CD14-positive monocyte (primary cell): ENCODE results near the gene TTC16. TPM values are rescaled to one million over a fixed set of nuclear protein-coding genes. Genes with fewer than 3 reads are reported as not detected.

ENCODE experiments used
- DNase-seq, 3 donors: peaks; one replicate each; pipeline ENCODE4 v3.0.0-alpha.2; 2011 to 2022
- H2AFZ ChIP-seq: 2 replicates; pipeline ENCODE4 v1.6.0; 2012; ENCODE audit warnings: mild to moderate bottlenecking, low read depth, low read length, inconsistent platforms; ENCODE audit not compliant: insufficient read depth, poor library complexity, severe bottlenecking
- H3K27ac ChIP-seq, 2 donors: 1 replicate in 1 of 2; 2 replicates in 1 of 2; pipeline ENCODE4 v1.5.1; 2012 to 2013; ENCODE audit warnings: low read length in 2 of 2, control low read depth in 1 of 2, inconsistent platforms in 1 of 2, low read depth in 1 of 2, mild to moderate bottlenecking in 1 of 2
- H3K27me3 ChIP-seq, 2 donors: one replicate each; pipeline versions ENCODE4 v1.6.0 to v1.6.1; 2011 to 2013; ENCODE audit warnings: low read length in 2 of 2; ENCODE audit not compliant: control insufficient read depth in 2 of 2, insufficient read depth in 2 of 2
- H3K36me3 ChIP-seq, 2 donors: replicated peaks in 1 of 2; 1 replicate in 1 of 2; 2 replicates in 1 of 2; pipeline versions ENCODE4 v1.5.1 to v1.6.1; 2012 to 2013; ENCODE audit warnings: low read length in 2 of 2, control low read depth in 1 of 2, inconsistent platforms in 1 of 2, mild to moderate bottlenecking in 1 of 2; ENCODE audit not compliant: insufficient read depth in 2 of 2, control insufficient read depth in 1 of 2
- H3K4me1 ChIP-seq, 2 donors: 1 replicate in 1 of 2; 2 replicates in 1 of 2; pipeline versions ENCODE4 v1.5.1 to v1.6.1; 2012 to 2013; ENCODE audit warnings: low read length in 2 of 2, control low read depth in 1 of 2, inconsistent platforms in 1 of 2, mild to moderate bottlenecking in 1 of 2, moderate library complexity in 1 of 2; ENCODE audit not compliant: insufficient read depth in 2 of 2, control insufficient read depth in 1 of 2
- H3K4me2 ChIP-seq: replicated peaks from 2 replicates; pipeline ENCODE3; 2012; ENCODE audit warnings: low read length, moderate library complexity, mild to moderate bottlenecking; ENCODE audit not compliant: poor library complexity, severe bottlenecking; ENCODE audit errors: extremely low read depth
- H3K4me3 ChIP-seq, 3 experiments: fragments of 200-600 bp in 1 of 3; sonication (generic) in 1 of 3; replicated peaks in 1 of 3; 1 replicate in 2 of 3; 2 replicates in 1 of 3; pipeline ENCODE4 v1.5.1; 2011 to 2013; ENCODE audit warnings: low read length in 3 of 3, mild to moderate bottlenecking in 3 of 3, control low read depth in 2 of 3, low read depth in 2 of 3, inconsistent platforms in 1 of 3, moderate library complexity in 1 of 3
- H3K79me2 ChIP-seq: 2 replicates; pipeline ENCODE4 v1.6.0; 2012; ENCODE audit warnings: mild to moderate bottlenecking, control low read depth, inconsistent platforms, low read length, moderate library complexity; ENCODE audit not compliant: insufficient read depth
- H3K9ac ChIP-seq: 2 replicates; pipeline ENCODE4 v1.6.0; 2017; ENCODE audit warnings: low read length, mild to moderate bottlenecking; ENCODE audit not compliant: insufficient read depth, poor library complexity, severe bottlenecking
- H3K9me3 ChIP-seq, 2 donors: replicated peaks in 1 of 2; 1 replicate in 1 of 2; 2 replicates in 1 of 2; pipeline versions ENCODE4 v1.5.1 to v1.6.1; 2012 to 2013; ENCODE audit warnings: low read length in 2 of 2, control low read depth in 1 of 2; ENCODE audit not compliant: control insufficient read depth in 1 of 2, insufficient read depth in 1 of 2
- H4K20me1 ChIP-seq: 2 replicates; pipeline ENCODE4 v1.6.0; 2012; ENCODE audit warnings: mild to moderate bottlenecking, low read length, control low read depth, moderate library complexity; ENCODE audit not compliant: insufficient read depth
- H3K27ac Mint-ChIP-seq, 7 donors: one replicate each; pipeline ENCODE4 v1.8.0; 2020; ENCODE audit warnings: mild to moderate bottlenecking in 7 of 7, mixed read lengths in 7 of 7, moderate library complexity in 6 of 7, inconsistent platforms in 2 of 7
- H3K27me3 Mint-ChIP-seq, 3 donors: one replicate each; pipeline ENCODE4 v1.8.0; 2021 to 2022; ENCODE audit warnings: low read depth in 3 of 3, mild to moderate bottlenecking in 3 of 3, mixed read lengths in 3 of 3, moderate library complexity in 3 of 3, inconsistent platforms in 1 of 3
- H3K36me3 Mint-ChIP-seq, 2 donors: one replicate each; pipeline ENCODE4 v1.8.0; 2020; ENCODE audit warnings: mixed read lengths in 2 of 2, inconsistent platforms in 1 of 2, mild to moderate bottlenecking in 1 of 2
- H3K4me1 Mint-ChIP-seq: one replicate; pipeline ENCODE4 v1.8.0; 2020; ENCODE audit warnings: mild to moderate bottlenecking, mixed read lengths
- H3K4me3 Mint-ChIP-seq, 2 donors: one replicate each; pipeline ENCODE4 v1.8.0; 2020; ENCODE audit warnings: mild to moderate bottlenecking in 2 of 2, mixed read lengths in 2 of 2, moderate library complexity in 1 of 2
- H3K9me3 Mint-ChIP-seq, 7 donors: one replicate each; pipeline ENCODE4 v1.8.0; 2020 to 2022; ENCODE audit warnings: mixed read lengths in 7 of 7, mild to moderate bottlenecking in 6 of 7, moderate library complexity in 6 of 7, inconsistent platforms in 2 of 7
- CTCF ChIP-seq: fragments of 200-600 bp; IDR thresholded peaks from one replicate; pipeline ENCODE4 v1.8.0; 2022; ENCODE audit warnings: antibody characterized with exemption, mild to moderate bottlenecking
- WGBS: methylation state at CpG from one replicate; pipeline ENCODE4 v1.1.5; 2013; ENCODE audit warnings: missing lambda C conversion rate; ENCODE audit not compliant: insufficient coverage; 5-methylcytosine and 5-hydroxymethylcytosine counted together
- intact Hi-C, 2 donors: fragments of 100-400 bp; cut with micrococcal nuclease; formaldehyde crosslinking; loops; one replicate each; pipeline versions ENCODE4 v1.15.0 to v1.15.1; 2023
- polyA plus RNA-seq, 3 donors: library from polyadenylated mRNA; depleted of rRNA in 1 of 3; unstranded in 2 of 3; stranded (reverse) in 1 of 3; fragments of 300-500 nt in 2 of 3; fragments of >200 nt in 1 of 3; fragmentation: Illumina TruSeq in 2 of 3; gene quantifications; 1 replicate in 2 of 3; 2 replicates in 1 of 3; pipeline ENCODE4 v1.2.3, GENCODE V29; 2012 to 2021

TTC16 gene
- polyA plus RNA-seq, 3 donors: 0.04 TPM; not detected in 2

GRCh38 chr9:127768698-127769097 is 52.8 kb downstream of the TTC16 start:
- peaks cover 98% of the 10 kb centered on the region for H3K79me2 ChIP-seq
- H3K4me2 ChIP-seq: no peak overlapping the region
- peaks cover 61 to 88% of the 10 kb centered on the region in 2 donors for H3K36me3 ChIP-seq
- Mint-ChIP-seq H3K36me3 (peaks cover 65 to 86% of the 10 kb centered on the region in 2 donors), H3K27me3 (peaks cover 0 to 3% (median 0%) of the 10 kb centered on the region in 3 donors), H3K9me3 (no peaks in the 10 kb centered on the region), H3K4me3 (no peak overlapping the region), H3K4me1 (peaks cover 88% of the 10 kb centered on the region), H3K27ac (peak overlapping the region in 6 of 7 donors; percentile 31 to 88 (median 76))
- no peak overlapping the region for H2AFZ ChIP-seq
- no peak overlapping the region for H3K9ac ChIP-seq
- no peak for DNase-seq
- peaks cover 99% of the 10 kb centered on the region for H4K20me1 ChIP-seq
- intact Hi-C loops: no loop called here
- WGBS: 42% methylated on average over 7 of the region's 8 CpGs
- peaks cover 54 to 78% of the 10 kb centered on the region in 2 donors for H3K4me1 ChIP-seq
- no peak overlapping the region for H3K4me3 ChIP-seq
- H3K27me3 ChIP-seq: no peaks in the 10 kb centered on the region
- peak overlapping the region in 1 of 2 donors; percentile 61 for H3K27ac ChIP-seq
- no peak for TF ChIP-seq CTCF
- no peaks in the 10 kb centered on the region for H3K9me3 ChIP-seq

- Histone ChIP-seq H3K4me1 (peaks cover 54 to 78% of the 10 kb centered on the region in 2 donors), H3K4me3 (no peak overlapping the region), H3K79me2 (peaks cover 98% of the 10 kb centered on the region), H3K9ac (no peak overlapping the region), H3K36me3 (peaks cover 65 to 92% of the 10 kb centered on the region in 2 donors), H3K27ac (peak overlapping the region in 1 of 2 donors; percentile 61), H4K20me1 (peaks cover 99% of the 10 kb centered on the region), H2AFZ (no peak overlapping the region), H3K9me3 (no peaks in the 10 kb centered on the region), H3K4me2 (no peak overlapping the region), H3K27me3 (no peaks in the 10 kb centered on the region)
- peaks cover 88% of the 10 kb centered on the region for H3K4me1 Mint-ChIP-seq
- peaks cover 65 to 86% of the 10 kb centered on the region in 2 donors for H3K36me3 Mint-ChIP-seq
- H3K27ac Mint-ChIP-seq: peak overlapping the region in 5 of 7 donors; percentile 31 to 88 (median 67)
- no peak for TF ChIP-seq CTCF
- no peak for DNase-seq
- 100% methylated on average over 4 of the region's 5 CpGs for WGBS
- intact Hi-C loops: no loop called here
- H3K9me3 Mint-ChIP-seq: no peaks in the 10 kb centered on the region
- H3K27me3 Mint-ChIP-seq: peaks cover 0 to 3% (median 0%) of the 10 kb centered on the region in 3 donors
- H3K4me3 Mint-ChIP-seq: no peak overlapping the region
Measured at GRCh38 chr9:127769101-127769500, 53.2 kb downstream of the TTC16 start.
